Lower leg skin (tissue), 4 donors: Measurements from ENCODE around the gene CCL25. TPM values are rescaled to one million over a fixed set of nuclear protein-coding genes. Genes with fewer than 3 reads are reported as not detected.

ENCODE experiments used
- DNase-seq, 2 donors: peaks; one replicate each; pipeline ENCODE4 v3.0.0-alpha.2; 2019; ENCODE audit warnings: low spot score in 2 of 2
- H3K4me3 ChIP-seq: fragments of 200-600 bp; sonication (generic); 2 replicates; pipeline ENCODE4 v1.5.1; 2017; ENCODE audit warnings: mild to moderate bottlenecking, low read depth; ENCODE audit not compliant: poor library complexity, severe bottlenecking
- CTCF ChIP-seq, 3 donors: fragments of 450-650 bp; IDR thresholded peaks; one replicate each; pipeline ENCODE4 v1.5.1; 2016; ENCODE audit warnings: antibody characterized with exemption in 3 of 3, mild to moderate bottlenecking in 3 of 3, moderate library complexity in 2 of 3
- POLR2A ChIP-seq, 2 donors: fragments of 450-650 bp; IDR thresholded peaks; one replicate each; pipeline ENCODE4 v1.6.1; 2016 to 2017; ENCODE audit warnings: antibody characterized with exemption in 2 of 2, mild to moderate bottlenecking in 1 of 2, moderate library complexity in 1 of 2
- WGBS, 2 donors: methylation state at CpG; one replicate each; pipeline ENCODE4 v1.1.5; 2018; 5-methylcytosine and 5-hydroxymethylcytosine counted together
- intact Hi-C: fragments of 100-400 bp; cut with DNase I; formaldehyde crosslinking; loops from one replicate; pipeline ENCODE4 v1.15.0; 2023; ENCODE audit warnings: low total_unique reads
- total RNA-seq, 4 donors: library from RNA; depleted of rRNA; stranded (reverse); fragments of >200 nt; gene quantifications; one replicate each; pipeline ENCODE4 v1.1.0, GENCODE V29; 2016

The CCL25 gene
- total RNA-seq, 4 donors from 2014 or later = 0.81 TPM; not detected in 3

GRCh38 chr19:8046569-8047165 lies 5.9 kb upstream of the CCL25 start:
- no peak for DNase-seq
- TF ChIP-seq CTCF (IDR thresholded peaks at IDR 0.05) = no peak
- no peak for TF ChIP-seq POLR2A (IDR thresholded peaks at IDR 0.05)
- 50 to 62% methylated on average over 3 of the region's 3 CpGs for WGBS, 2 donors
- intact Hi-C loops = no loop called here
- H3K4me3 ChIP-seq = no peak overlapping the region

GRCh38 chr19:8050274-8051096 lies 2.1 kb upstream of the CCL25 start:
- TF ChIP-seq POLR2A (IDR thresholded peaks at IDR 0.05) = no peak
- TF ChIP-seq CTCF (IDR thresholded peaks at IDR 0.05) = no peak
- 11 to 13% methylated on average over 39 to 49 of the region's 49 CpGs for WGBS, 2 donors
- peak; percentile 84 to 95 for DNase-seq
- H3K4me3 ChIP-seq = no peak overlapping the region
- intact Hi-C loops = no loop called here

- no peak for DNase-seq
- intact Hi-C loops = no loop called here
- H3K4me3 ChIP-seq = no peak overlapping the region
- WGBS, 2 donors = 51 to 59% methylated on average over 9 of the region's 9 CpGs
- TF ChIP-seq POLR2A (IDR thresholded peaks at IDR 0.05) (no peak), CTCF (IDR thresholded peaks at IDR 0.05) (no peak)
These were observed 1.6 kb downstream of the CCL25 start for GRCh38 chr19:8054169-8054568.

GRCh38 chr19:8056533-8056932 lies 4.0 kb downstream of the CCL25 start:
- TF ChIP-seq CTCF (IDR thresholded peaks at IDR 0.05) = no peak
- TF ChIP-seq POLR2A (IDR thresholded peaks at IDR 0.05) = no peak
- no peak for DNase-seq
- WGBS, 2 donors = 86 to 90% methylated on average over 4 of the region's 4 CpGs
- H3K4me3 ChIP-seq = no peak overlapping the region
- intact Hi-C loops = no loop called here

GRCh38 chr19:8057545-8058270 lies 5.1 kb downstream of the CCL25 start:
- no peak overlapping the region for H3K4me3 ChIP-seq
- TF ChIP-seq POLR2A (IDR thresholded peaks at IDR 0.05) = no peak
- TF ChIP-seq CTCF (IDR thresholded peaks at IDR 0.05) = no peak
- no peak for DNase-seq
- WGBS, 2 donors = 77 to 82% methylated on average over 7 of the region's 7 CpGs
- intact Hi-C loops = no loop called here
